Effector CD8-positive, alpha-beta T cell (primary cell): ENCODE measurements around the gene ANKRD33.

Experiments used
- DNase-seq: peaks from one replicate; lab custom pipeline; 2025; lab: John Stamatoyannopoulos, UW

ANKRD33 gene

GRCh38 chr12:51901881-51902280, 14.0 kb downstream of the ANKRD33 start:
- DNase-seq, result no peak

- DNase-seq, result no peak
Measured at GRCh38 chr12:51904951-51905470, 17.1 kb downstream of the ANKRD33 start.

- DNase-seq, result no peak
Measured at GRCh38 chr12:51905471-51906429, 17.8 kb downstream of the ANKRD33 start.

GRCh38 chr12:51906430-51907082, 18.7 kb downstream of the ANKRD33 start:
- no peak for DNase-seq

GRCh38 chr12:51907083-51907855, 19.4 kb downstream of the ANKRD33 start, which contains the start of gene ACVRL1:
ACVRL1 (plus strand) TSS chr12:51907504; CDS start chr12:51912475, 4,971 bp downstream.
- no peak for DNase-seq

GRCh38 chr12:51907856-51908425, 20.0 kb downstream of the ANKRD33 start:
- DNase-seq, result no peak

GRCh38 chr12:51908876-51909592, 21.1 kb downstream of the ANKRD33 start:
- DNase-seq, result no peak

- DNase-seq, result no peak
Measured at GRCh38 chr12:51910168-51910567, 22.3 kb downstream of the ANKRD33 start.

GRCh38 chr12:51910691-51911090, 22.8 kb downstream of the ANKRD33 start:
- DNase-seq, result no peak

- no peak for DNase-seq
Measured at GRCh38 chr12:51911307-51911706, 23.4 kb downstream of the ANKRD33 start.

- DNase-seq, result no peak
Measured at GRCh38 chr12:51911788-51912711, 24.1 kb downstream of the ANKRD33 start.

- DNase-seq, result no peak
Measured at GRCh38 chr12:51913071-51914033, 25.4 kb downstream of the ANKRD33 start.

GRCh38 chr12:51914034-51914923, 26.4 kb downstream of the ANKRD33 start:
- DNase-seq, result no peak

GRCh38 chr12:51915003-51915625, 27.2 kb downstream of the ANKRD33 start:
- DNase-seq, result no peak

GRCh38 chr12:51915951-51916350, 28.0 kb downstream of the ANKRD33 start:
- no peak for DNase-seq

- DNase-seq, result no peak
Measured at GRCh38 chr12:51917041-51917590, 29.2 kb downstream of the ANKRD33 start.
